Measurements from ENCODE around the gene TMEM82. TPM values are rescaled to one million over a fixed set of nuclear protein-coding genes. Genes with fewer than 3 reads are reported as not detected.

Gene TMEM82
- total RNA-seq, 1 donor from 2014 or later: not detected

- ATAC-seq (no peak), DNase-seq (no peak)
- intact Hi-C loops (cut with micrococcal nuclease): no loop called here
Measured at GRCh38 chr1:15768388-15768787, 26.1 kb downstream of the TMEM82 start.

- intact Hi-C loops (cut with micrococcal nuclease): no loop called here
- DNase-seq (no peak), ATAC-seq (no peak)
Measured at GRCh38 chr1:15770313-15770962, 28.1 kb downstream of the TMEM82 start.

- DNase-seq: no peak
- intact Hi-C loops (cut with micrococcal nuclease): no loop called here
- ATAC-seq: no peak
Measured at GRCh38 chr1:15771836-15772515, 29.7 kb downstream of the TMEM82 start.

GRCh38 chr1:15775706-15776105, 33.4 kb downstream of the TMEM82 start:
- no peak for DNase-seq
- ATAC-seq: no peak
- intact Hi-C loops (cut with micrococcal nuclease): no loop called here

- DNase-seq (no peak), ATAC-seq (no peak)
- intact Hi-C loops (cut with micrococcal nuclease): no loop called here
Measured at GRCh38 chr1:15777909-15778707, 35.8 kb downstream of the TMEM82 start.

- no peak for DNase-seq
- ATAC-seq: peak; percentile 12
- intact Hi-C loops (cut with micrococcal nuclease): no loop called here
Measured at GRCh38 chr1:15785683-15786082, 43.4 kb downstream of the TMEM82 start.

- DNase-seq: peak; percentile 66
- intact Hi-C loops (cut with micrococcal nuclease): no loop called here
- peak; percentile 79 for ATAC-seq
Measured at GRCh38 chr1:15786581-15786980, 44.3 kb downstream of the TMEM82 start.

GRCh38 chr1:15788624-15789301, 46.5 kb downstream of the TMEM82 start:
- intact Hi-C loops (cut with micrococcal nuclease): no loop called here
- no peak for ATAC-seq
- DNase-seq: no peak

- ATAC-seq: no peak
- intact Hi-C loops (cut with micrococcal nuclease): loop anchor here (10.0 kb wide), 1 partner anchor 199 kb away; no protein-coding TSS in a partner anchor
- no peak for DNase-seq
Measured at GRCh38 chr1:15796086-15796462, 53.8 kb downstream of the TMEM82 start.

Other genes with a start within 250 kb of the TMEM82 start
- 14.9 TPM for gene CASP9, start 218.3 kb upstream of the TMEM82 start, total RNA-seq
- gene DNAJC16, start 215.7 kb upstream of the TMEM82 start, total RNA-seq: 17.1 TPM
- not detected for gene AGMAT, start 157.4 kb upstream of the TMEM82 start, total RNA-seq
- gene DDI2, start 125.0 kb upstream of the TMEM82 start, total RNA-seq: 21.9 TPM
- gene PLEKHM2, start 58.2 kb upstream of the TMEM82 start, total RNA-seq: 95.2 TPM
- gene SLC25A34, start 6.2 kb upstream of the TMEM82 start, total RNA-seq: 52.8 TPM
- 100 TPM for gene FBLIM1, start 16.3 kb downstream of the TMEM82 start, total RNA-seq
- 6.0 TPM for gene UQCRHL, start 65.2 kb downstream of the TMEM82 start, total RNA-seq
- 20.5 TPM for gene SPEN, start 105.2 kb downstream of the TMEM82 start, total RNA-seq
- 27.3 TPM for gene ZBTB17, start 233.6 kb downstream of the TMEM82 start, total RNA-seq